GM23248 (cell line): Measurements from ENCODE around the gene PDCD4. TPM values are rescaled to one million over a fixed set of nuclear protein-coding genes. Genes with fewer than 3 reads are reported as not detected.

ENCODE experiments used
- DNase-seq: peaks from one replicate; pipeline ENCODE4 v3.0.0-alpha.2; 2015
- H2AFZ ChIP-seq: fragments of 200-600 bp; sonication (generic); 2 replicates; pipeline ENCODE4 v1.6.1; 2016; ENCODE audit warnings: antibody characterized with exemption
- H3F3A ChIP-seq: fragments of 200-600 bp; sonication (generic); 2 replicates; pipeline ENCODE4 v1.6.1; 2016; ENCODE audit warnings: mild to moderate bottlenecking, antibody characterized with exemption, mixed run types; ENCODE audit not compliant: insufficient read depth
- H3K27ac ChIP-seq: fragments of 200-600 bp; sonication (generic); 2 replicates; pipeline ENCODE4 v1.5.1; 2016; ENCODE audit warnings: mild to moderate bottlenecking
- H3K27me3 ChIP-seq: fragments of 200-600 bp; sonication (generic); replicated peaks from 2 replicates; pipeline ENCODE4 v1.6.1; 2016; ENCODE audit warnings: mild to moderate bottlenecking; ENCODE audit not compliant: insufficient read depth
- H3K36me3 ChIP-seq: fragments of 200-600 bp; sonication (generic); 2 replicates; pipeline ENCODE4 v1.6.1; 2016; ENCODE audit warnings: low read depth, mild to moderate bottlenecking
- H3K4me1 ChIP-seq: fragments of 200-600 bp; sonication (generic); 2 replicates; pipeline ENCODE4 v1.6.1; 2016; ENCODE audit warnings: mild to moderate bottlenecking; ENCODE audit not compliant: insufficient read depth
- H3K4me2 ChIP-seq: fragments of 200-600 bp; sonication (generic); one replicate; pipeline ENCODE4 v1.6.1; 2016; ENCODE audit warnings: mild to moderate bottlenecking; ENCODE audit not compliant: unreplicated experiment
- H3K4me3 ChIP-seq: fragments of 200-600 bp; sonication (generic); 2 replicates; pipeline ENCODE4 v1.5.1; 2016; ENCODE audit warnings: mild to moderate bottlenecking
- H3K79me2 ChIP-seq: fragments of 200-600 bp; sonication (generic); 2 replicates; pipeline ENCODE4 v1.6.1; 2016; ENCODE audit warnings: mild to moderate bottlenecking; ENCODE audit not compliant: insufficient read depth
- H3K9ac ChIP-seq: fragments of 200-600 bp; sonication (generic); 2 replicates; pipeline ENCODE4 v1.6.1; 2016; ENCODE audit warnings: mild to moderate bottlenecking
- H3K9me2 ChIP-seq: fragments of 200-600 bp; sonication (generic); 2 replicates; pipeline ENCODE4 v1.6.1; 2016; ENCODE audit warnings: mixed run types, mild to moderate bottlenecking, moderate library complexity; ENCODE audit not compliant: insufficient read depth
- H3K9me3 ChIP-seq: fragments of 200-600 bp; sonication (generic); one replicate; pipeline ENCODE4 v1.6.1; 2017; ENCODE audit warnings: low read depth
- H4K20me1 ChIP-seq: fragments of 200-600 bp; sonication (generic); 2 replicates; pipeline ENCODE4 v1.6.0; 2016; ENCODE audit not compliant: insufficient read depth
- EZH2 ChIP-seq: fragments of 200-600 bp; sonication (generic); IDR thresholded peaks from 2 replicates; pipeline ENCODE4 v1.6.1; 2018; ENCODE audit warnings: antibody characterized with exemption, mild to moderate bottlenecking; ENCODE audit not compliant: insufficient read depth, poor library complexity, severe bottlenecking
- EZH2phosphoT487 ChIP-seq: fragments of 200-600 bp; sonication (generic); IDR thresholded peaks from 2 replicates; pipeline ENCODE4 v1.6.1; 2018; ENCODE audit warnings: antibody characterized with exemption, moderate library complexity, mild to moderate bottlenecking, low read depth; ENCODE audit not compliant: insufficient read depth
- WGBS, 2 experiments: methylation state at CpG; one replicate each; pipeline ENCODE4 v1.1.6; 2015 to 2017; ENCODE audit warnings: low lambda C conversion rate in 2 of 2, low coverage in 1 of 2; ENCODE audit errors: missing lambda C conversion rate in 2 of 2; 5-methylcytosine and 5-hydroxymethylcytosine counted together
- in situ Hi-C: fragments of 300-500 bp; cut with MboI; formaldehyde crosslinking; loops from 2 replicates; pipeline ENCODE4 v1.15.0; 2020
- polyA plus RNA-seq: library from polyadenylated mRNA; unstranded; fragments of >200 nt; fragmentation: Nextera tagmentation; extraction: Ambion mirVana; gene quantifications from 2 replicates; pipeline ENCODE4 v1.2.1, GENCODE V29; 2016
- total RNA-seq: library from RNA; depleted of rRNA; stranded (reverse); fragments of >200 nt; shearing (Covaris generic); gene quantifications from 2 replicates; pipeline ENCODE4 v1.2.3, GENCODE V29; 2014

The PDCD4 gene
- total and polyA plus RNA-seq, 2 experiments from 2014 or later = 49.9 to 175 TPM

GRCh38 chr10:110872984-110873923 lies 1.5 kb downstream of the PDCD4 start:
- Histone ChIP-seq H3K4me3 (peak overlapping the region; percentile 95), H3K27me3 (no peaks in the 10 kb centered on the region), H3K9me2 (no peaks in the 10 kb centered on the region), H3K36me3 (peaks cover 10% of the 10 kb centered on the region; the same call in 1 of the 2 replicates), H3K9me3 (no peaks in the 10 kb centered on the region), H3K27ac (peak overlapping the region; percentile 77), H3K4me2 (peak overlapping the region; percentile 90), H3F3A (peaks cover 5% of the 10 kb centered on the region), H4K20me1 (0 out of 2 replicates have a peak, but pooled peaks cover 5% of the 10 kb centered on the region), H3K79me2 (peaks cover 54% of the 10 kb centered on the region), H3K4me1 (peaks cover 24% of the 10 kb centered on the region), H2AFZ (peak overlapping the region; percentile 84), H3K9ac (peak overlapping the region; percentile 88)
- 2% methylated on average over 16 of the region's 16 CpGs for WGBS, 2 experiments
- DNase-seq = peak; percentile 23
- in situ Hi-C loops = no loop called here
- TF ChIP-seq EZH2 (no peak), EZH2phosphoT487 (no peak)

- WGBS, 2 experiments = 85 to 86% methylated on average over 2 of the region's 2 CpGs
- H3K9ac ChIP-seq = peak overlapping the region; percentile 88
- H3K4me1 ChIP-seq = peaks cover 22% of the 10 kb centered on the region
- H3K9me3 ChIP-seq = no peaks in the 10 kb centered on the region
- no peak overlapping the region for H3K27ac ChIP-seq
- in situ Hi-C loops = no loop called here
- DNase-seq = no peak
- 0 out of 2 replicates have a peak, but pooled peaks cover 5% of the 10 kb centered on the region for H4K20me1 ChIP-seq
- peaks cover 16% of the 10 kb centered on the region for H3K36me3 ChIP-seq
- no peak for TF ChIP-seq EZH2
- no peak for TF ChIP-seq EZH2phosphoT487
- H2AFZ ChIP-seq = no peak overlapping the region
- H3K9me2 ChIP-seq = no peaks in the 10 kb centered on the region
- H3K27me3 ChIP-seq = no peaks in the 10 kb centered on the region
- H3K4me2 ChIP-seq = peak overlapping the region; percentile 90
- peaks cover 4% of the 10 kb centered on the region; the same call in 1 of the 2 replicates for H3F3A ChIP-seq
- peaks cover 55% of the 10 kb centered on the region for H3K79me2 ChIP-seq
- H3K4me3 ChIP-seq = peak overlapping the region; percentile 95
These were observed 2.2 kb downstream of the PDCD4 start for GRCh38 chr10:110873951-110874350.

DNA sequence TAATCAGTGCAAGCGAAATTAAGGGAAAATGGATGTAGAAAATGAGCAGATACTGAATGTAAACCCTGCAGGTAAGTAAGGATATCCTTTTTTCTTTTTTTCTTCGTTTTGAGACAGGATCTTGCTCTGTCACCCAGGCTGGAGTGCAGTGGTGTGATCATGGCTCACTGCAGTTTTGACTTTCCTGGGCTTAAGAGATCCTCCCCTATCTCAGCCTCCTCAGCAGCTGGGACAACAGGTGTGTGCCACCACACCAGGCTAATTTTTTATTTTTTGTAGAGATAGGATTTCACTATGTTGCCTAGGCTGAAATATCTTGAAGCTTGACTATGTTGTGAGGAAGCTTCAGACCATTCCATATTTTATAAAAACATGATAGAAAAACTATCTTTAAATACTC lies 4.3 kb downstream of the PDCD4 start:
- TF ChIP-seq EZH2 = no peak
- no peak for TF ChIP-seq EZH2phosphoT487
- Histone ChIP-seq H3F3A (peaks cover 3% of the 10 kb centered on the region; the same call in 1 of the 2 replicates), H3K79me2 (peaks cover 62% of the 10 kb centered on the region), H3K36me3 (peaks cover 29% of the 10 kb centered on the region), H3K27ac (no peak overlapping the region), H3K27me3 (no peaks in the 10 kb centered on the region), H3K9ac (no peak overlapping the region), H2AFZ (no peak overlapping the region), H4K20me1 (0 out of 2 replicates have a peak, but pooled peaks cover 5% of the 10 kb centered on the region), H3K4me3 (no peak overlapping the region), H3K9me3 (no peaks in the 10 kb centered on the region), H3K9me2 (no peaks in the 10 kb centered on the region), H3K4me1 (peaks cover 17% of the 10 kb centered on the region), H3K4me2 (no peak overlapping the region)
- DNase-seq = no peak
- WGBS, 2 experiments = 63 to 68% methylated on average over 2 of the region's 2 CpGs
- in situ Hi-C loops = loop anchor here (25.0 kb wide), 3 partner anchors 264 to 1261 kb away; partner anchors contain the start of gene SMNDC1

- H3K4me1 ChIP-seq = peaks cover 15% of the 10 kb centered on the region; the same call in 1 of the 2 replicates
- no peak for DNase-seq
- H3K9me2 ChIP-seq = no peaks in the 10 kb centered on the region
- TF ChIP-seq EZH2phosphoT487 (no peak), EZH2 (no peak)
- H3K79me2 ChIP-seq = peaks cover 64% of the 10 kb centered on the region
- H3F3A ChIP-seq = no peaks in the 10 kb centered on the region
- no peak overlapping the region for H3K27ac ChIP-seq
- H3K4me3 ChIP-seq = no peak overlapping the region
- H3K9ac ChIP-seq = no peak overlapping the region
- no peak overlapping the region for H2AFZ ChIP-seq
- peaks cover 37% of the 10 kb centered on the region for H3K36me3 ChIP-seq
- no peak overlapping the region for H3K4me2 ChIP-seq
- H4K20me1 ChIP-seq = 0 out of 2 replicates have a peak, but pooled peaks cover 5% of the 10 kb centered on the region
- WGBS, 2 experiments = 96 to 98% methylated on average over 1 of the region's 1 CpG
- in situ Hi-C loops = loop anchor here (25.0 kb wide), 3 partner anchors 264 to 1261 kb away; partner anchors contain the start of gene SMNDC1
- H3K9me3 ChIP-seq = no peaks in the 10 kb centered on the region
- no peaks in the 10 kb centered on the region for H3K27me3 ChIP-seq
These were observed 5.1 kb downstream of the PDCD4 start for GRCh38 chr10:110876788-110877187.
